Fibroblast of lung (primary cell): ENCODE measurements around the gene ADGRB3.

Experiments used
- CTCF ChIP-seq, 2 donors: IDR thresholded peaks in 1 of 2; conservative IDR thresholded peaks in 1 of 2; 1 replicate in 1 of 2; 2 replicates in 1 of 2; pipeline ENCODE4 v1.5.1; 2011 to 2012; ENCODE audit warnings: low read length in 2 of 2, control low read depth in 1 of 2, inconsistent platforms in 1 of 2, low read depth in 1 of 2, mild to moderate bottlenecking in 1 of 2
- EZH2 ChIP-seq: IDR thresholded peaks from 2 replicates; pipeline ENCODE4 v1.5.1; 2012; ENCODE audit warnings: low read length, control low read depth, mild to moderate bottlenecking; ENCODE audit errors: missing control alignments

- no peak for TF ChIP-seq CTCF (conservative IDR thresholded peaks at IDR 0.05 in 1 of 2, IDR thresholded peaks at IDR 0.05 in 1 of 2; ENCODE audit: low read depth in 1 of 2, low read length in 2 of 2)
- no peak for TF ChIP-seq EZH2
Measured at GRCh38 chr6:68632734-68633133, 2.3 kb upstream of the ADGRB3 start.
